NCI-H187 treated with DMSO at 0.1 percent for 48 hours (cell line): ENCODE data around the gene SLC11A2.
"Not testable (repeated sequence)": the region's sequence is repeated elsewhere in the genome, so short reads cannot be mapped to it uniquely, and the experiment has no call there.

Source experiments
- DNase-seq: peaks from one replicate; lab custom pipeline; 2025; lab: John Stamatoyannopoulos, UW

The SLC11A2 gene

DNA sequence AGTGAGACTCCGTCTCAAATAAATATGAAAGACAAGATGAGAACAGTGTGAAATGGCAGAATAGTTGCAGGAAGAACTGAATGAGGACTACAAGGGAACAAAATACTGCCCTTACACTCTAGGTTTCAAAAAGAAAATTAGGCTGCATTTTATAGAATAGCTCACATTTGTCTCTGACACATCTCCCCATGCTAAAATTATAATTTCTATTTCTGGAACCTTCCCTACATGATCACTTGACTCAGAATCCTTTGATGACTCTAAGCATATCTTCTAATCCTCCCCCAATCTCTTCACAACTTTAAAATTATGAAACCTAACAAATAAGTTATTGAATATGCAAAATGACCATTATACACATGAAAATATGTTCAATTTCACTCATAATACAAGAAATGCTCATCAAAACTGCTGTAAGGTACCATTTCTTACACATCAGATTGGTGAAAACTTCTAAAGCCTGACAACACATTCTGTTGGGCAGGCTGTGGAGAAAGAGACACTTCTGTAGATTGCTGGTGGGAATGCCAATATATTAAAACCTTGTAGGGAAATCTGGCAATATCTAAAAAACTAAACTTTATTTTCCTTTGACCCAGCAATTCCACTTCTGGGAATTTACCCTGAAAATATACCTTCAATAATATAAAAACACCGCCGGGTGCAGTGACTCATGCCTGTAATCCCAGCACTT is 78.1 kb downstream of the SLC11A2 start:
- no peak for DNase-seq

DNA sequence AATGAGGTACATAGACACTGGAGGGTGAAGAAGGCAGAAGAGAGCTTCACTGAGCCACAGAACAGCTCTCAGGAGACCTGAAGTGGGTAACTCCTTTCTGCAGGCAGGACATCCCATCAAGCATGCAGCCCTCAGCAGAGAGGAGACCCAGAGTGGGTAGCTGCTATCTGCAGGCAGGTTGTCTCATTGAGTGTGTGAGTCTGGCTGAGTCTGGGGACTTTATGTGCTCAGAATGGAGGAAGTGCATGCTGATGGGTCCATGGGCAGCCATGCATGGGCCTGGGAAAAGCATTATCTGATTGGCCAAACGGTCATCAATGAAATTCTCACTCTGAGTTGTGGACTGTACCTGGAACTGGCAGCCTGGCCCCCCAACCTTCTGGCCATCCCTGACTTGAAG is 88.5 kb downstream of the SLC11A2 start:
- no peak for DNase-seq

DNA sequence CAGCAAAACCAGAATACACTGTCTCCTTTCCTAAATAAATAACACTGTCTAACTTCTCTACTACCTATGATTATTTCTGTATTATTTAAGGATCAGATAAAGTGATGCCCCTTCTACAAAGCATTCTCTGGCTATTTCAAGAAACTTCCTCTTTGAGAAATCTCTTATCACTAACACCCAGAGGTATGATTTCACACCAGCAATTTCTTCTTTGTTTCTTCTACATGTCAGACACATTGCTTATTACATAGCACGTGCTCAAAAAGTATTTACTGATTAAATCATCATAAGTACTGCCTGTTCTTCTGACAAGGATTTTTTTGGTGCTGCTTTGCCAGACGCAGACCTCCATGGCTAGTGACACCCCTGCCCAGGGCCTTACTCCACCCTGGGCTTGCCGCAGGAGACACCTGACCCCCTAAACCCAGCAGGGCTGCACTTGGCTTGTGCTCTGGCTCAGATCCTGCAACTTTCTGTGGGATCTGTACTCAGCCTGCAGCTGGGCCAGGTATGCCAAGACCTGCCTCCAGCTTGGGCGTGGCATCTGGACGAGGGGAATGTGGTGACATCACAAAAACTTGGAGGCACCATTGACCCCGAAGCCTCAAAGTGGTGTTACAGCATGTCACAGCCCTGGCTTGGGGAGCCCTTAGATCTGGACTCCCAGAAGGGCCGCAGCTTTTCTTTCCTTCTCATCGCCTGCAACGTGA is 89.2 kb downstream of the SLC11A2 start:
- DNase-seq, result no peak

DNA sequence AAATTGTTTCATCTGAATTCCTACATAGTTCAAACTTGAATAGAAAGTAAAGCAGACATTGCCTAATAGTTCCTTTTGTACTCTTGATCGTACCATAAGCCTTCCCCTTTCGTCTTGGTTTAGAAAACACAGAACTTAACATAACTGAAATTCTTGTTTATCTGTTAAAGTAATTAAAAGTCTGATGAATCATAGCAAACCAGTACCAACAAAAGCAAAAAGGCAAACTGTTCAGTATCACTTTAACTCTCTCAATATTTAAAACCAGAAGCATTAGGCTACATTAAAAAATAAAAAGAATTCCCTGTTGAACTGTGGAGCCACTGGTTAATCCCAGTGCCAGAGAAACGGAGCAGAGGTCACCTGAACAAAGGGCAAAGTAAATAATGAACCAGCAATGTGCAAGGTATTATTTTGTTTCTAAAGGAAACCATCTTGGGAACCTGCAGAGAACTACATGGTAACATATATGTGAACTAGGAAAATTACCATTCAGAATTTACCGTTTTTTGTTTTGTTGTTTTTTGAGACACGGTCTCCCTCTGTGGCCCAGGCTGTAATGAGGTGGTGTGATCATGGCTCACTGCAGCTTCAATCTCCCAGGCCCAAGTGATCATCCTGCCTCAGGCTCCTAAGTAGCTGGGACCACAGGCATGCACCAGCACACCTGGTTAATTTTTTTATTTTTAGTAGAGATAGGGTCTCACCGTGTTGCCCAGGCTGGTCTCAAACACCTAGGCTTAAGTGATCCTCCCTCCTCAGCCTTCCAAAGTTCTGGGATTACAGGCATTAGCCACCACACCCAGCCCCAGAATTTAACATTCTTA is 91.0 kb downstream of the SLC11A2 start:
- DNase-seq, result no peak

DNA sequence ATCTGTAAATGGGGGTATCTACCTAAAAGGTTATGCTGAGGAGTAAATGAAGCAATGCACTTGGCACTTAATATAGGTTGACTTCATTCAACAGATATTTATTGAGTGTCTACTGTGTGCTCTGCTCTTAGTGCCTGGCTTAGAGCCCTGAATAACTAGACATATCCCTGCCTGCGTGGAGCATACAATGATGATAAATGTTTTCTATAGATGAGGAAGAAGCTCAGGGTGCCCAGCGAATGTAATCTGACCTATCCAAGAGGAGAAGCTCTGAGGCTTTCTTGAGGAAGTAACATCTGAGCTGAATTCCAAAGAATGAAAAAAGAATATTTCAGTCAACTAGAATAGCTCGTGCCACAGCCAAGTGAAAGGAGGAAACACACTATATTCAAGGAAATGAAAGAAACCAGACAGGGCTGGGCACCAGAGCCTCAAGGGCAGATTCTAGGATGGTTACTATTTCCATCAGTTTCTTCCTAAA is 91.8 kb downstream of the SLC11A2 start:
- no peak for DNase-seq

DNA sequence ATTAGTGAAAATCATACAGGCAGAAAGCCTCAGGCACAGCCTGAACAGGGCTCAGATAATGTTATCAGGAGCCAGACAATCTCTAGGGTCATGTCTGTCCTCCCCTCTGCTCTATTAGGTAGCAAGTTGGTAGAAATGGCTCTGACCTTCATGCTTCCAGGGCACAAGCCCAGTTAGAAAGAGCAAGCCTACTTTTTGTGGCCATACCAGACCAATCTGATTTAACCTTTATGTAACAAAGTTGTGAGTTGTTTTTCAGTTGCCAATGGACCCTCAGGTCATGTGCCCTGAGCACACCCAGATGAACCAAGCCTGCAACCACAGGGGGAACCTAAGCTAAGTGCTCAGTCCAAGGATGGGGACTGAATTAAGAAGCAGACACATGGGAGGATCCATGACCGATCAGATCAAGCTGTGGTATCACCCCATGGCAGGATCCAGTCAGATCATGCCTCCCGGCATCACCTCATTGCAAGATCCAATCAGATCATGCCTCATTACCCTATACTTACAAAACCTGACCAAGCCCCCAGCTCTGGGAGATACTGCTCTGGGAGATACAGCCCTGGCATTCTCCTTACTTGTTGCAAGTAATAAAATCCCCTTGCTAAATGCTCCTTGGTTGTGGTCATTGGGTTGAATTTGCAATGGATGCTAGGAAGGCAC is 92.6 kb downstream of the SLC11A2 start:
- DNase-seq, result no peak

DNA sequence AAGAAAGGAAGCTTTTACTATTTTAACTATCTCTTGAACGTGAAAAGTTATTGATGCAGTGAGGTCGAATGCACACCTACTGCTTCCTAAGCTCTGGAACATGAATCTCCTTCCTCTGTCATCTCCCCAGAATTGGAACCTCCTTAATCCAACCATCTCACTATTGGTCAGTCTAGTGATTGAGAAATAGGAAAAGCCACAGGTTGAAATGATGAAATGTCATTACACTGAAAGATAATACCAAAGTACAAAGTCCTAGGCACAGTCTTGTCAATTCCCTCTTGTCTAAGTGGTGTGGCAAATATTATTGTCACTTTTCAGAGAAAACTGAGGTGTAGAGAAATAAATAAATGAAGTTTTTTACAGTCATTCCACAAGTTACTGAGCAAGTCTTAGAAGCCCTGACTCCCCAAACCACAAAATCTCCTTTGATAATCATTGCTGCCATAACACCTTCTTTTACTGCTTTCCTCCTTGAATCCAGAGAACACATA is 93.3 kb downstream of the SLC11A2 start:
- DNase-seq, result no peak

DNA sequence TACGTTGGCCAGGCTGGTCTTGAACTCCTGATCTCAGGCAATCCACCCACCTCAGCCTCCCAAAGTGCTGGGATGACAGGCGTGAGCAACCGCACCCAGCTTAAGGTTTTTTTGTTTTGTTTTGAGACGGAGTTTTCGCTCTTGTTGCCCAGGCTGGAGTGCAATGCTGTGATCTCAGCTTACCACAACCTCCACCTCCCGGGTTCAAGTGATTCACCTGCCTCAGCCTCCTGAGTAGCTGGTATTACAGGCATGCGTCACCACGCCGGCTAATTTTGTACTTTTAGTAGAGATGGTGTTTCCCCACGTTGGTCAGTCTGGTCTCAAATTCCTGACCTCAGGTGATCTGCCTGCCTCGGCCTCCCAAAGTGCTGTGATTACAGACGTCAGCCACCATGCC is 95.7 kb downstream of the SLC11A2 start:
- DNase-seq, result not testable (repeated sequence)

DNA sequence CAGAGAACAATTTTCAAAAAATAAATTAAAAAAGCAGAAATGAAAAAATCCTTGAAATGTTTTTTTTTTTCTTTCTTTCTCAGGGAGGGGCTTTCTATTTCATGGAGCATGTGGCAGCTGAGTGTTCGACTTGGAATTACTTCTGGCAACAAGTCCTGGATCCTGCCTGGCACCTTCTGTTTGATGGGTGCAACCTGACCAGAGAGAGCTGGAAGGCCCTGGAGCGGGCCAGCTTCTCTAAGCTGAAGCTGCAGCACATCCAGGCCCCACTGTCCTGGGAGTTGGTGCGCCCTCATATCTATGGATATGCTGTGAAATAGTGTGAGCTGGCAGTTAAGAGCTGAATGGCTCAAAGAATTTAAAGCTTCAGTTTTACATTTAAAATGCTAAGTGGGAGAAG is 96.4 kb downstream of the SLC11A2 start:
- no peak for DNase-seq
